AG04449 (cell line): ENCODE data around the gene CIB1.

Experiments used
- CTCF ChIA-PET: fragments of 350-600 bp; formaldehyde crosslinking; extraction: SDS; loops from one replicate; lab custom pipeline; 2021; ENCODE audit warnings: antibody characterized with exemption; lab: Yijun Ruan, JAX
- POLR2A ChIA-PET: fragments of 400-600, 350-600 bp; formaldehyde crosslinking; extraction: SDS; loops from one replicate; lab custom pipeline; 2020; ENCODE audit warnings: antibody characterized with exemption, inconsistent platforms; lab: Yijun Ruan, JAX
- DNase-seq: peaks from one replicate; pipeline ENCODE4 v3.0.0-alpha.2; 2010; ENCODE audit warnings: low read depth, low spot score
- H3K4me3 ChIP-seq: 2 replicates; pipeline ENCODE4 v1.5.1; 2011; ENCODE audit warnings: low read depth, mild to moderate bottlenecking, control low read depth, low read length
- TF ChIP-seq, protein P1 (sequence below): IDR thresholded peaks from one replicate; pipeline ENCODE4 v1.5.1; 2011; ENCODE audit warnings: mild to moderate bottlenecking, moderate library complexity, low read length, control low read depth, inconsistent platforms; ENCODE audit not compliant: insufficient read depth; ENCODE audit errors: missing control alignments

CIB1 gene

GRCh38 chr15:90210593-90210992, 23.1 kb downstream of the CIB1 start:
- ChIA-PET CTCF (interaction anchor here (1.9 kb wide), 1 partner anchor 9 kb away, joined by 5 read pairs; the partner anchor contains the start of gene SEMA4B), POLR2A (no interaction called here)
- TF ChIP-seq, protein P1, sequence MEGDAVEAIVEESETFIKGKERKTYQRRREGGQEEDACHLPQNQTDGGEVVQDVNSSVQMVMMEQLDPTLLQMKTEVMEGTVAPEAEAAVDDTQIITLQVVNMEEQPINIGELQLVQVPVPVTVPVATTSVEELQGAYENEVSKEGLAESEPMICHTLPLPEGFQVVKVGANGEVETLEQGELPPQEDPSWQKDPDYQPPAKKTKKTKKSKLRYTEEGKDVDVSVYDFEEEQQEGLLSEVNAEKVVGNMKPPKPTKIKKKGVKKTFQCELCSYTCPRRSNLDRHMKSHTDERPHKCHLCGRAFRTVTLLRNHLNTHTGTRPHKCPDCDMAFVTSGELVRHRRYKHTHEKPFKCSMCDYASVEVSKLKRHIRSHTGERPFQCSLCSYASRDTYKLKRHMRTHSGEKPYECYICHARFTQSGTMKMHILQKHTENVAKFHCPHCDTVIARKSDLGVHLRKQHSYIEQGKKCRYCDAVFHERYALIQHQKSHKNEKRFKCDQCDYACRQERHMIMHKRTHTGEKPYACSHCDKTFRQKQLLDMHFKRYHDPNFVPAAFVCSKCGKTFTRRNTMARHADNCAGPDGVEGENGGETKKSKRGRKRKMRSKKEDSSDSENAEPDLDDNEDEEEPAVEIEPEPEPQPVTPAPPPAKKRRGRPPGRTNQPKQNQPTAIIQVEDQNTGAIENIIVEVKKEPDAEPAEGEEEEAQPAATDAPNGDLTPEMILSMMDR = no peak
- DNase-seq = no peak
- H3K4me3 ChIP-seq = no peak overlapping the region

DNA sequence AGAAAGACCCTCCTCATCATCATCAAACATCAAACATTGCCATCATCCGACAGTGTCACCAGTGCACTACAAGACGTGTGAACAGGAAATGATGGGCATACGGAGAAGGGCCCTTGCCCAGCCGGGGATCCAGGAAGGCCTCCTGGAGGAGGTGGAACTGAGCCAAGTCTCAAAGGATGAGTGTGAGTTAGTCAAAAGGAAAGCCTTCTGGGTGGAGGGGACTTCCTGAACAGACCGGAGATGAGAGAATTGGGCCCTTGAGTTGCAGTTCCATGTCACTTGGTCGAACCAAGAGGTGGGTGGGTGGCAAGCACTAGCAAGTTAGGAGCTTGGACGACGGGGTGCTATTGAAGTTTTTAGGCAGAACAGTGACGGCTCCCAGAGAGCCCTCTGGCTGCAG, 24.1 kb downstream of the CIB1 start:
- DNase-seq = no peak
- CTCF ChIA-PET = interaction anchor here (0.6 to 3.4 kb wide), 4 partner anchors 8 to 12 kb away, joined by 3 to 18 read pairs (median 8); partner anchors contain the start of gene SEMA4B
- no peak overlapping the region for H3K4me3 ChIP-seq
- POLR2A ChIA-PET = no interaction called here
- TF ChIP-seq, protein P1 = no peak

- ChIA-PET POLR2A (no interaction called here), CTCF (interaction anchor here (0.6 to 3.4 kb wide), 3 partner anchors 11 to 122 kb away, joined by 3 to 18 read pairs (median 10); no protein-coding TSS in a partner anchor)
- no peak overlapping the region for H3K4me3 ChIP-seq
- no peak for DNase-seq
- TF ChIP-seq, protein P1 = no peak
Observed at GRCh38 chr15:90208356-90208755, 25.4 kb downstream of the CIB1 start.

DNA sequence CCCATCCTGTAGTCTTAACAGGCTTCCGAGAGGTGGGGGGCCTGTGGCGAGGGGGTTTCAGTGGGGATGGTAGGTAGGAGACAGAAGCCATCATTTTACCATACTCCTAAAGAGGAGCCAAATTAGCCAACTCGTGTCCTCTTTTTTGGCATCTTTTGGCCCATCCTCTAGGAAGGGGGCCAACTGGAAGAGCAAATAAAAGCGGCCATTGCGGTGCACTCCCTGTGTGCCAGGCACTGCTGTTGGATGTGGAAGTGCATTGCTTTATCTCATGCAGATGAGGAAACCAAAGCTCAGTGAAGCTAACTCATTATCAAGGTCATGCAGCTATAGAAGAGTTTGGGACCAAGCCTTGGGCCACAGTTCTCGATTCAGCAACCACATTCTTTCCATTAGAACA, 26.5 kb downstream of the CIB1 start:
- no peak overlapping the region for H3K4me3 ChIP-seq
- no peak for DNase-seq
- TF ChIP-seq, protein P1 = no peak
- POLR2A ChIA-PET = no interaction called here
- CTCF ChIA-PET = interaction anchor here (0.9 to 3.4 kb wide), 3 partner anchors 10 to 14 kb away, joined by 3 to 18 read pairs (median 10); no protein-coding TSS in a partner anchor

DNA sequence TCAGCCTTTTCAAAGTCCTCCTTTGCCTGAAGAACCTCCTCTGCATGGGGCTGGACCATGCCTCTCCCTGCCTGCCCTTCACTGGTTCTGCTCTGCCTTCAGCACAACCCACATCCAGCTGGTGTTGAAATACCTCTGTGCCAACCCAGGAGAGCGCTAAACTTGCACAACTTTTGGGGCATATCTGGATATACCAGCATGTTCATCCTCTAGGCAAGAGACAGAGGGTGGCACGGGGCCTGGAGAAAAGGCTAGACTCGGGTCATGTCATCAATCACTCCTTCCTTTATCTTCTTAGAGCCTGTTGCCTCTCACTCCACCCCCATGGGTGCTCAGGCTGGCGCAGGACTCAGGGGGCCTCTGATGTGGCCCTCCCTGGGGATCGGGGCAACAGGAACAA, 27.9 kb downstream of the CIB1 start:
- ChIA-PET CTCF (interaction anchor here (0.8 to 1.7 kb wide), 3 partner anchors 9 to 15 kb away, joined by 3 to 7 read pairs (median 3); no protein-coding TSS in a partner anchor), POLR2A (no interaction called here)
- DNase-seq = no peak
- TF ChIP-seq, protein P1 = no peak
- H3K4me3 ChIP-seq = no peak overlapping the region

- DNase-seq = no peak
- TF ChIP-seq, protein P1 = no peak
- no peak overlapping the region for H3K4me3 ChIP-seq
- POLR2A ChIA-PET = no interaction called here
- CTCF ChIA-PET = interaction anchor here (0.8 to 1.7 kb wide), 3 partner anchors 9 to 16 kb away, joined by 3 to 7 read pairs (median 3); no protein-coding TSS in a partner anchor
Observed at GRCh38 chr15:90205050-90205848, 28.5 kb downstream of the CIB1 start.
